Measurements from ENCODE around the gene SEMA3A.
"Not testable (repeated sequence)": the region's sequence is repeated elsewhere in the genome, so short reads cannot be mapped to it uniquely, and the experiment has no call there.

Gene SEMA3A

DNA sequence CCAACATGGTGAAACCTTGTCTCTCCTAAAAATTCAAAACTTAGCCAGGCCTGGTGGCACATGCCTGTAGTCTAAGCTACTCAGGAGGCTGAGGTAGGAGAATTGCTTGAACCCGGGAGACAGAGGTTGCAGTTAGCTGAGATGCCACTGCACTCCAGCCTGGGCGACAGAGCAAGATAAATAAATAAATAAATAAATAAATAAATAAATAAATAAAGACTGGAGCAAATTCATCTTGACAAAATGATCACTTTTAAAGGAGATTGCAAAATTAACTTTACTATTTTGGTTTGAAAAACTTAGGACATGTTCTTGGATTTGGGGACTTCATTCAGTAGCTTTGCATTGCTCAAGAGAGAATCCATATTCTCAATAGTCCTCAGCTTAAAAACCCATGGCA lies 137.0 kb downstream of the SEMA3A start:
- no peak for DNase-seq

DNA sequence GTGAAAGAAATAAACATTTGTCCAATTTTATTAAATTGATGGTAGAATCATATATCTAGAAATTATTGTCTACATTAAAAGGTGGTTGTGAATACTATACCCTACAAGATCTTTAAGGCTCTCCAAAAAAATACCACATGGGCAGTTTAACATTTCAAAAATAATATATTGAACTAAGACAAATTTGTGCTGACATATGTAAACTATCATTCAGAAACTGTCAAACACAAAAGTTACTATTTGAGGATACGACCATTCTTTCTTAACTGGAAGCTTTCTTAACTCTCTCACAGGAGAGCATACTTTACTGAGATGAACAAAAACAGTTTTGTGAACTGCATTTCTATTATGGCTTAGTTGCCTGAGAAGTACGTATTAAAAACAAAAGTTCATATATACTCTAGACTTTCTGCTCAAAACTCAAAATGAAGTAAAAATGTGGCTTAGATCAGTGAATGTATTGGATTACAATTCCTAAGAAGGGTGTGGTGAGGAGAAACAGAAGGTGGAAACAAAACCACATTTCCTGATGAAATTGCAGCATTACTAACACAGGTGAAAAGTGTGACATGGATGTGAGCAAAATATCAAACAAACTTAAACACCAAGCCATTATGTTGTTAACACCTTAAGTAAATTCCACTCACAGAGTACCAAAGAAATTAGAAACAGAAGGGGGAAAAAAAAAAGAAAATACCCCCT lies 138.5 kb downstream of the SEMA3A start:
- no peak for DNase-seq

DNA sequence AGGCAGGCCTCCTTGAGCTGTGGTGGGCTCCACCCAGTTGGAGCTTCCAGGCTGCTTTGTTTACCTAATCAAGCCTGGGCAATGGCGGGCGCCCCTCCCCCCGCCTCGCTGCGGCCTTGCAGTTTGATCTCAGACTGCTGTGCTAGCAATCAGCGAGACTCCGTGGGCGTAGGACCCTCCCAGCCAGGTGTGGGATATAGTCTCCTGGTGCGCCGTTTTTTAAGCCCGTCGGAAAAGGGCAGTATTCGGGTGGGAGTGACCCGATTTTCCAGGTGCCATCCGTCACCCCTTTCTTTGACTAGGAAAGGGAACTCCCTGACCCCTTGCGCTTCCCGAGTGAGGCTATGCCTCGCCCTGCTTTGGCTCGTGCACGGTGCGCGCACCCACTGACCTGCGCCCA lies 139.4 kb downstream of the SEMA3A start:
- DNase-seq, result not testable (repeated sequence)

DNA sequence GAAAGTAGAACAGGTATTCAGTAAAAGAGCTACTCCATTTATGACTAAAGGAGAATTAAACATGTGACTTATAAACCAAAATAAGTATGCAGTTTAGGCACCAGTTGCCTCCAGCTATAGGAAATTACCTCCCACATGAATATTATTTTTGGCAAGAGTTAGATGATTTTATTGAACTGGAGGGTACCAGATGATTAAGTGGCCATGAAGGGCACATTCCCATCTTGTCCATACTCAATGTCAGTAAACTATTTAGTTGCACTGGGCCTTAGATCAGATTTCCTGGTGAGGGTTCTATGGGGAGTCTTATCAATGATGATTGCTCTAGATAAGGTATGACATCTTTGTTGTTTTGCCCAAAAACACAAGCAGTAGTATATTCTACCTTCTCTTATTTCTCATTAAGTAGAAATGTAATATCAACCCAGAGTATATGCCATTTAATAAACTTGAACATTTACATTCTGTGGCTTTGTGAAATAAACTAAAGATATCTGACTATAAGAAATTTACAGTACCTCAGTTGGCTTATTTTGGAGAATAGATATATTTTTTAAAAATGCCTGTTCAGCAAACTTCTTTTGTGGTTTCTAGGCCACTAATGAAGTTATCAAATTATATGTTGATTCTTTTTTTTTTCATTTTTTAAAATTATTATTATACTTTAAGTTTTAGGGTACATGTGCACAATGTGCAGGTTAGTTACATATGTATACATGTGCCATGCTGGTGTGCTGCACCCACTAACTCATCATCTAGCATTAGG lies 145.3 kb downstream of the SEMA3A start:
- DNase-seq, result no peak

DNA sequence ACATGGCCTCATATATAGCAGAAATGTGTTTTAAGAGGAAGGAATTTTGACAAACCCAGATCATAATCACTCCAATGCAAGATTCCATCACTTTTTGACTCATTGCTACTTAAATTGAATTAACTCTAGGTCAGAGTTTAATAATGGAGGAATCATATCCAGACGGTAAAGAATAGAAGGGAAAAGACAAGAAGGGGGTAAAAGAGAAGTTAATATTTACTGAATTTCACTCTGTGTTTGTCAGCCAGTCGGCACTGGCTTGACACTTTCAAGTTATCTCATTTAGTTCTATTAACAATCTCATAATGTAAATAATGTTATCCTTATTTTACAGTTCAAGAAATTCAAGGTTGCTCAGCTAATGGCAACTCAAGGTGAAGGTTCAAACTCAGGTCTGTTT lies 147.5 kb downstream of the SEMA3A start:
- no peak for DNase-seq

DNA sequence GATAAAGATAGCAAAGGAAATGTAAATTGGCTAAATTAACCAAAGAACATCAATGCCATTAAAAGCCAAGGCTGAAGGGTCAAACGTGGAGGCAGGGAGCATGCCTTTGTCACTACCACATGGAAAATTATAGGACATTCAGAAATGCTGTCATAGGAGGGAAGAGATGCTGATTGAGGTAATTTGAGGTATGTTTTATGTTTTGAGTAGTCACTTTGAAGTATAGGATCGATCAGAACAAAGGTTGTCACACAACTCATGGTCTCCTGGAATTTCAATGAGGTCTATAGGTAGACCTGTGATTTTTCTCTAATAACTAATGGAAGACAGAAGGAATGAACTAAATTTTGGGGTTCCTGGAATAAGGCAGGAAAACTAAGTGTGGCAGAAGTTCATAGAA lies 149.8 kb downstream of the SEMA3A start:
- no peak for DNase-seq

DNA sequence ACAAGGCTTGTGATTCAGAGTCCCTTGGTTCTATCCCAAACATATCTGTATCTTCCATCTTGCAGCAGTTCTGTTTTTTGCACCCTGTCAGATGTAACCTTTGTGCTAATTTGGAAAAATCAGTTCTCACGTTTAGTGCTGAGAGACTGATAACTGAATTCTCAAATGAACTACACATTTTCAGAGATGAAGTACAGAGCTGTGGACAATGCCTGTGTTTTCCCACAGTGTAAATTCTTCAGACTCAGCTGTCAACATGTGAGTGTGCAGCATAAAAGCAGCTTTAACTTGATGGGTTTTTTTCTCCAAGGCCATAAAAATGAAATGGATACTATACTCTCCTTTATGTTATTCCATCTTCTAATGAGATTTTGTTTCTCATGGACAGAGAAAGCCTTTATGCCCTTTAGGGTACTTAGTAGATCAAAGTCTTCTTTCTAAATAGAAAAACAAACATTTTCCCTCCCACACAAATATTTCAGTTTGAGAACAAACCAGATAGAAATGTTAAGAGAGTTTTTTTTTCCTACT lies 150.9 kb downstream of the SEMA3A start:
- DNase-seq, result no peak

DNA sequence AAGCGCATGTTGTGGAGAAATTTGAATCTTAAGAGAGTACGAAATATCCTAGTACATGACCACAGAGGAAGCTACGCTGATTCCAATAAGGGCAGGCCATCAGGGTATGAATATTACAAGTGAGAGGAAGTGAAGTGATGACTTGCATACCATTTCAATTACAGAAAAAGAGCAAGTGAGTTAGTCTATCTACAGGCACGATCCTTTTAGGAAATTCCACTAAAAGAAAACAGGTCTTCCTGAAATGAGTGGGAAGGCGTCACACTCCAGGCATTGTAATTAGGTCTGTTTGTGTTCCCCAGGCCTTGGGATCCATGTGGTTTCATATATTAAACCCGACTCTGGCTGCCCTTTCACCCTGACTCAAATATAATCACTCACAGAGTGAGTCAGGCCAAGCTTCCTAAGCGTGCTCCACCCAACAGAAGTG lies 152.5 kb downstream of the SEMA3A start:
- DNase-seq, result no peak

DNA sequence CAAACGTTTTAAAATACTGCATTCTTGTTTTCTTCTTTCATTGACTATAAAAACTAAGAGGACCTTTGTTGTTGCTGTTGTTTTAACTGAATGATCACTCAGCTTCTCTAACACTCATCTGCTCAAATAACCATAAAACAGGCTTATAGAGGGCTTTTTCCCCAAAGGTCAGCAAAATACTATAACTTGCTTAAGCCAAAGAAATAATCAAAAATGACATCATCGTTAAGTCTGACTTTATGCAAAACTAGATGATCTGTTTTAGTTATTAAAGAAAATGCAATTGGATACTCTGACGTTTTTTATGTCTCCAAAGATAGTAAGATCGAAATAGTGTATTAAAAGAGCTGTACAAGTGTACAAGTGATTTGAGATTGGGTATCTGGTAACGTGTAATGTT lies 152.9 kb downstream of the SEMA3A start:
- no peak for DNase-seq

DNA sequence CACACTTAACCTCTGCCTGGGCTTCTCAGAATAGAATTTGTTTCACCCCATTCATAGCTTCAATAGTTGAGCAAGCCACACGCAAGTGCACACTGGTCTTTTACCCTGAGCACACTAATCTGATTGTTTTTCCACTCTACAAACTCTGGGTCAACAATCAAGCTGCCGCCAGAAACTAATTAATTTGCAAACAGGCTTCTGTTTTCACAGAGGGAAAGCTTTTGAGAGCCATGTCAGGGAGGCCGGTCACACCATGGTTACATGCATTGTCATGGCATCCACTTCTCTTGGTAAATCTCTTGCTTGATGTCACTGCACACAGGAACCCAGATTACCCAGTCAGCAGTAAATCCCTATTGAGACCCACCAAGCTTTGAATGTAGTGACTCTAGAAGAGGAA lies 154.2 kb downstream of the SEMA3A start:
- peak in 1 of 2 experiments; percentile 17 for DNase-seq

DNA sequence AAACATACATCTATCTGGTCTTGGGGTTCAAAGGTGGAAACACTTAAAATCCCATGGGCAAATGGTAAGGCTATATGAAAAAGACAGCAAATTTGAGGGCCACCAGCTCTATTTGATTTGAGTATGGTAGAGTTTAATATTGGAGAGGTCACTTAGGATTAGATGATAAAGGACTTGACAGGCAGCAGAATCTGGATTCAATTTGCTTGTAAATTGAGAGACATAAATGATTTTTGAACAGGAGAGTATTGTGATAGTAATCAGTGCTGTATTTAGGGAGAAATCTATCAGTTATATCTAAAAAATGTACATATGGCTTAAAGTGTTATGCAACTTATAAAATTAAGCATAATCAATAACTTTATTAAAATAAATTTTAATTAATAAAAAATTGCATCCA lies 155.2 kb downstream of the SEMA3A start:
- no peak for DNase-seq

DNA sequence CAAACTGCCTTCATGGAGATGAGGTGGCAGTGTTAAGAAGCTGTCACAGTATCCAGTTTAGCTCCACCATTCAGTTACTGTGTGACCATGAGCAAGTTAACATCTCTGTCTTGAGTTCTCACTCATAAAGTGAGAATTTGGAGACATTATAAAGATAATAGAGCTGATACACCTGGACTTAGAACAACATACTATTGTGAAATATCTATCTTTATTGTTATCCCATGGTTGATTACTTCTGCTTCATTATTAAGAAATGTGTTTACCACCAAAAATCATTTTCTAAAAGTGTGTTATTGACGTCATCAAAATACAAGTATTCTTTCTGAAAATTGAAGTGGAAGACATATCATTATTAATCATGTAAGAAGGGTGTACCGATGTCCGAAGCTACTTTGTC lies 166.9 kb downstream of the SEMA3A start:
- DNase-seq, result no peak

DNA sequence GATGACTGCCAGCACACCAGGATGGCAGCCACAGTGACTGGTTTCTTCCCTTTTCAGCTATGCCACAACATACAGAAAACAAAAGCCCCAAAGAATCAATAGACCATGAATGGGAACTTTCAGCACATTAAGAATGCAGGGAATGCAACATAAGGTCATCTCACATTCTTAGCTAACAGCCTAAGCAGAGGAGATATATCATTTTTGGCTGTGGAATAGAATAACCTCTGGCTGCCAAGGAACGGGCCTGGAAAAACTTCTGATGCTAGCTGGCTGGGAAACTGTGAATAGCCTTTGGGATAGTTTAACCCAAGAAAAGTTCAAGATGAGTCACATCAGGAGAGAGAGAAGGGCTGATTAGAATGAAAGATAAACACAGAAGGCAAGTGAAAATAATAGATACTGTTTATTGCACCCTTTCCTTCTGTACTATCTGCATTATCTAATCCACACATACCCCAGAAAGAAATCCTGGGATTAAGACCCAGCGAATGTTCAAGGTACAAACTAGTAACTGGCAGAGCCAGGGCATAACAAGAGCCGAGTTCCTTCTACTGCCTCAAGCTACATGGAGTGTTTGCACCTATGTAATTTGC lies 169.2 kb downstream of the SEMA3A start:
- no peak for DNase-seq

DNA sequence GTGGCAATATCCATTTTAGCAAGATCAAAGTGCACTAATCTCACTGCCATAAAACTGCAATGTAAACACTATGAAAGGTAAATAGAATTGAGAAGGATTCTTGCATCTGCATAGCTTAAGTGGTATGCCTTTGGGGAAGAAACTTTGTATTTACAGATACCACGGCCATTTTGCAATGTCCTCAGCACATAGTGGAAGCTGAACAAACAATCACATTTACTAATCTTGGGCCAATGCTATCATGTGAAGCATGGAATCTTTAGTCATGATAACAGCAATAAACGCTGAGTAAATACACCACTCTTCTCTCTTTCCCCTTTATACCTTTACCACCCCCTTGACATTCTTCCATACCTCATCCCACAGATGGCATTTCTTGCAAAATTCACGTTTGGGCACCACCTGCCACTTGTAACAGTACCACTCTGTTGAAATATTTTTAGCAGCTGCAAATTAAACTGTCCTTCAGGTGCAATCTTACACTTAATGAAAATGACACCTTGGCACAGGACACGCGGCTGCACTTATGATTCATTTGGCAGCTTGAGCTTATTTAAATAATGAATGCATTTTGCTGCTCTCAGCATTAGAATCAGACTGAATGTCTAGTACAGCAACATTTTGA lies 171.8 kb downstream of the SEMA3A start:
- DNase-seq, result peak; percentile 41 to 84

DNA sequence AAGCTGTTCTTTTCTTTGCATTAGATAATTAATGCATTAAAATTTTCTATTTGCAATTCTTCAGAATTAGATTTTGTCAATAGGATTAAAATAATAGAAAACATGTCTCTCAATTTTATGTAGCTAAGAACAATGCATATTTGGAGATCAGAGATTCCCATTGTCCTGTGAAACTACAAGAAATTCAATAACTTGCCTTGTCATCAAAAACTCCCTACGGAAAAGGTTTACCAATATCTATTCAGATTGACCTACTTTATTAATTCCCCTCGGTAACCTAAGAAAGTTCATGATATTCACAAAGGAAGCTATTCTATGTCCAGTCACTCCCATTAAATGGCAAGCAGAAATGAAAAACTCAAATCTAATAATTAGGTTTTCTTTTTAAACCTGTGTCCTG lies 172.6 kb downstream of the SEMA3A start:
- no peak for DNase-seq

DNA sequence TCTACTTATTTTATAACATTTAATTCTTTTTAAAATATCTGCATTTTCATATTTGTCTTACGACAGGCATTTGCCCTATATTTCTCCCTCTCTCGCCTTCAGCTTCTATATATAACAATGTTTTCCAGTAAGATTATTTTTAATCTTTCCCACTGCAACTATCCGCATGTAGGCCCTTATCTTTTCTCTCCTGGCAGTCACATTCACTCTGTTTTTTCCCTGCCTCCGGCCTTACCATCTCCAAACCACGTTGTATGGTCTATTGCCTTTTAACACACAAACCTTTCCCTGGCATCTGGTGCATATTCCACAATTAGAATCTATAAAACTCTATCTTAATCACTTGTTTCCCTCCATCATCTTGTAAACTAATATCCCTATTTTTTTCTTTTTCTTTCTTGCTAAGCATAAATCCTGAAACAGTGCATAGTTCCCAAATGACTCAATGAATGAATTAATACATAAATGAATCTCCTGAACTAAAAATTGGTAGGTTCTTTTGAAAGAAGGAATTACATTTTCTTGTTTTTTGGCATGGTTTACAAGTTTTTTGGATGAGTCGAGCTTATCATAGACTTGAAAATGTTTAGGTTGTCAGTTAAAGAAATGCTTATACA lies 173.2 kb downstream of the SEMA3A start:
- DNase-seq, result no peak

DNA sequence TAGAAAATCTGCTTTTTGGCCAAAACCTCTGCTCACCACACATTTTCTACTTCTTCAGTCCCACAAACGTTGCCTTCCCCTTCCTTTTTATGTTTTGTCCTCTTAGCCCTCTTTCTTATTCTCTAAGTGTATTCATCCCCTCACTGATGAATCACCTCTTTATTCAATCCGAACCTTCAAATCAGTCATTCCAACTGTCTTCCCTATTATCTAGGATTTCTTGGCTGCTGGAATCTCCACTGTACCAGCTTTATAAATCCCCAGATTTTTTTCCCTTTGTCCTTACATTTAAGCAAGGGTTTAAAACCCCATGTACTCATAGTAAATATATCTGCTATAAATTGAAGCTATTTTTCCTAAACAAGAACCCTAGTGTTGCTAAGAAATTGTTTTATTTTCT lies 176.9 kb downstream of the SEMA3A start:
- no peak for DNase-seq

DNA sequence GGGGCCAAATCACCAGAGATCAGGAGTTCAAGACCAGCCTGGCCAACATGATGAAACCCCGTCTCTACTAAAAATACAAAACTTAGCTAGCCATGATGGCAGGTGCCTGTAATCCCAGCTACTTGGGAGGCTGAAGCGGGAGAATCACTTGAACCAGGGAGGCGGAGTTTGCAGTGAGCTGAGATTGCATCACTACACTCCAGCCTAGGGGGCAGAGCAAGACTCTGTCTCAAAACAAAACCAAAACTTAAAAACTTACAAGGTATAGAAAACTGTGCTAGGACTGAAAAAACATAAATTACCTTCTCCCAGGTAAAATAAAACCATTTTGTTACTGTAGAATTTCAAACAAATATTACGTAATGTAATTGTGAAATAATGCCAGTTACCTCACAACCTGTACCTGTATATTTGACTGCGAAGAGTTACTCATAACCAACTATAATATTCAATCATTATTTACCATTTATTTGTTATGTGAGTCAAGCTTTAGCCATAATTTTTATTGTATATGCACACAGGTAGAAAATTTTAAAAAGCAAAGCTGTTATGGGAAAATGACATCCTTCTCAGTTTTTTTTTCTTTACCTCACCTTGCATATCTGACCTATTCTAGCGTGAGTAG lies 180.9 kb downstream of the SEMA3A start:
- no peak for DNase-seq

DNA sequence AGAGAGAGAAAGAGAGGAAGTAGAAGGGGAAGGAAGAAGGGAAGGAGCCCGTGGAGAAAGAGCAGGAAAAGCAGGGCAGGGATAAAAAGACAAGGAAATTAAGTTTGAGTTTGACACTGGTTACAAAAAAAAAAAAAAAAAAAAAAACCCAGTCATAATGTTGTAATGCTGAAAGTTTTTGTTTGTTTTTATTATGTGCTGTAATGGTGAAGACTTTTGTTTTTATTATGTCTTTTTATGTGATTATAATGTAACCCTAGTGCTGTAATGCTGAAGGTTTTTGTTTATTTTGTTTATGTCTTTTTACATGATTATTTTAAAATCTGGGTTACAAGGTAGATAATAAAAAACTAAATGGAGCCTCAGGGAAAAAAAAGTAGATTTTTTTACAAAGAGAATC lies 184.8 kb downstream of the SEMA3A start:
- no peak for DNase-seq

DNA sequence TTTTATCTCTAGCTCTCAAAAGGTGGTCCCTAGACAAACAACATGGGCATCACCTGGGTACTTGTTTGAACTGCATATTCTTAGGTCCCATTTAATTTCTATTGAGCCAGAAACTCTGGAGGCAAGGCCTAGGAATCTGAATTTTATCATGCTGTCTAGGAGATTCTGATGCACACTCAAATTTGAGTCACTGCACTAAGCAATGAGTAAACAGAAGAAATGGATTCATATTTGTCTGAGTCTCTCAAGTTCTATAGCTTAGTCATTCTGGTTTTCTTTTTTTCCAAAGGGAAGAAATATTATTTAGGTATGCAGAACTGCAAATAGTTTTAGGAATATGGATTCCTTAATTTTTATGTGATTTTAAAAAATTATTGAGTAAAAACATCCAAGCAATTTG lies 185.5 kb downstream of the SEMA3A start:
- no peak for DNase-seq

DNA sequence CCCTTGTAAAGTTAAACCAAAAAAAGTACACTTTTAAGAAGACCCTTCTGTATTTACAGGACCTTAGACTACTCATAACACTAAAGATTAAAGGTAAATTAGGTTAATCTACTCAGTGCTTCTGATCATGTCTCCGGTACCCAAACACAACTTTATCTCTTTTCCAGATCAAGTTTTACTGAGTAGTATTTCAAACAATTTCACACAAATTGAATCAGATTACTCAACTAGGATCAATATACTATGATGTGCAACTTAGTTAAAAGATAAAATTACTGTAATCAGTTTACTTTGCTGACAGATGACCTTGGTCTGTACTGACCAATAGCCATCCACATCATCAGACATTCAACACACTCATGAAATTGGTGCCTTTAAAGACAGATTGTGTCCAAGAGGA lies 191.4 kb downstream of the SEMA3A start:
- DNase-seq, result no peak

DNA sequence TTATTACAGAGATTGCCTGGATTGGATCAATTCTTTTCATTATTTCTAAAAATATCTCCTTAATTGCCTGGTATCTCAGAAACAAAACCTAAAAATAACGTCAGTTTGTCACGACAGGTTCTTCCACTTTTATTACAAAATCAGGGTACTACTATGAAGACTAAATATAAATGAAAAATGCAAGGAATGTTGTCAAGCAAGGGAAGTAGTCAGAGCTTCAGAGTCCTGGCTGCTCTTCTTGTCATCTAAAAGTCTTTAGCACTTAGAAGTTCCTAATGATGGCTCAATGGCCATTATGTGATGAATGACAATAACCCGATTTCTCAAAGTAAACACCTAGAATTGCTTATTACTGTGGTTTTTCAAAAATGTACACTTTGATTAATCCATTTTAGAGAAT lies 192.2 kb downstream of the SEMA3A start:
- DNase-seq, result no peak

DNA sequence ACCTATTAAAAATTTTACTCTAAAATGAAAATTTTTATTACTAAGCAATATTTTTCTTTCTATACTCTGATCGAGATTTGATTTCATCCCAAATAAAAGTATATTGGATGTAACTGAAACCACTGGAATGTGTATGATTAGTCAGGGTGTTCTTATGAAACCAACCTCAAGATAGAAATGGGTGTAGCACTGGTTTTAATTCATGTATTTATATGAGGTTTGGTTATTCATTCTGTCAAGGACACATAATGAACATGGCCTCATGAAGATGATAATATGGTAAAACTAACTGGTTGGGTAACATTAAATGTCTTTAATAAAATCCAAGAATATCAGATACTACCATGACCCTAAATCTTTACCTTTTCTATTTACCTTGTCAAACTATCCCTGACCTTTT lies 197.7 kb downstream of the SEMA3A start:
- no peak for DNase-seq

Data from NCI-H524 (cell line).